ENCODE measurements around the gene TMEM91. TPM values are rescaled to one million over a fixed set of nuclear protein-coding genes. Genes with fewer than 3 reads are reported as not detected.
"Not testable (repeated sequence)": the region's sequence is repeated elsewhere in the genome, so short reads cannot be mapped to it uniquely, and the experiment has no call there.

TMEM91 gene
- total RNA-seq, 2 donors from 2014 or later, result 5.0 to 8.5 TPM

GRCh38 chr19:41376998-41377365 is 649 bp downstream of the TMEM91 start:
- Histone ChIP-seq H3K9me3 (no peaks in the 10 kb centered on the region), H3K4me3 (peak overlapping the region; percentile 60 to 67), H3K36me3 (no peaks in the 10 kb centered on the region), H3K27me3 (no peaks in the 10 kb centered on the region), H3K4me1 (peaks cover 0 to 29% of the 10 kb centered on the region in 2 donors), H3K27ac (peak overlapping the region; percentile 68 to 82)
- no peak for DNase-seq (ENCODE audit: low spot score)
- TF ChIP-seq CTCF (IDR thresholded peaks at IDR 0.05), result no peak

GRCh38 chr19:41377977-41378709 is 1.8 kb downstream of the TMEM91 start:
- H3K9me3 ChIP-seq, result no peaks in the 10 kb centered on the region
- no peak for TF ChIP-seq CTCF (IDR thresholded peaks at IDR 0.05)
- H3K4me1 ChIP-seq, result peaks cover 0 to 29% of the 10 kb centered on the region in 2 donors
- H3K27ac ChIP-seq, result no peak overlapping the region
- DNase-seq (ENCODE audit: low spot score), result no peak
- H3K36me3 ChIP-seq, result no peaks in the 10 kb centered on the region
- no peak overlapping the region for H3K4me3 ChIP-seq
- H3K27me3 ChIP-seq, result no peaks in the 10 kb centered on the region

- H3K27me3 ChIP-seq; H3K4me3 ChIP-seq; H3K4me1 ChIP-seq; DNase-seq (ENCODE audit: low spot score); H3K36me3 ChIP-seq; H3K9me3 ChIP-seq; H3K27ac ChIP-seq: not testable (repeated sequence)
These were observed 5.2 kb downstream of the TMEM91 start for GRCh38 chr19:41381536-41381935.

- Histone ChIP-seq H3K27me3 (no peaks in the 10 kb centered on the region), H3K4me3 (no peak overlapping the region), H3K27ac (no peak overlapping the region), H3K36me3 (peaks cover 2% of the 10 kb centered on the region), H3K9me3 (no peaks in the 10 kb centered on the region), H3K4me1 (no peaks in the 10 kb centered on the region)
- no peak for TF ChIP-seq CTCF (IDR thresholded peaks at IDR 0.05)
- no peak for DNase-seq (ENCODE audit: low spot score)
These were observed 8.0 kb downstream of the TMEM91 start for GRCh38 chr19:41384351-41384750.

GRCh38 chr19:41386442-41386841 is 10.1 kb downstream of the TMEM91 start:
- peaks cover 23% of the 10 kb centered on the region for H3K36me3 ChIP-seq
- no peaks in the 10 kb centered on the region for H3K9me3 ChIP-seq
- DNase-seq (ENCODE audit: low spot score), result no peak
- TF ChIP-seq CTCF (IDR thresholded peaks at IDR 0.05), result no peak
- H3K27me3 ChIP-seq, result no peaks in the 10 kb centered on the region
- no peak overlapping the region for H3K27ac ChIP-seq
- H3K4me3 ChIP-seq, result no peak overlapping the region
- no peaks in the 10 kb centered on the region for H3K4me1 ChIP-seq

- H3K27ac ChIP-seq, result no peak overlapping the region
- no peak for DNase-seq (ENCODE audit: low spot score)
- TF ChIP-seq CTCF (IDR thresholded peaks at IDR 0.05), result no peak
- H3K9me3 ChIP-seq, result no peaks in the 10 kb centered on the region
- no peaks in the 10 kb centered on the region for H3K27me3 ChIP-seq
- peaks cover 27% of the 10 kb centered on the region for H3K36me3 ChIP-seq
- peaks cover 0 to 3% of the 10 kb centered on the region in 2 donors for H3K4me1 ChIP-seq
- no peak overlapping the region for H3K4me3 ChIP-seq
These were observed 15.3 kb downstream of the TMEM91 start for GRCh38 chr19:41391618-41392017.

Measured in right atrium auricular region (tissue), 2 donors.